GM21619 (cell line): ENCODE data around the gene TMEM144.

ENCODE experiments used
- ATAC-seq: cut with Tn5 transposase; IDR thresholded peaks from one replicate; pipeline ENCODE4 v1.9.1; 2021; ENCODE audit not compliant: unreplicated experiment

Gene TMEM144

DNA sequence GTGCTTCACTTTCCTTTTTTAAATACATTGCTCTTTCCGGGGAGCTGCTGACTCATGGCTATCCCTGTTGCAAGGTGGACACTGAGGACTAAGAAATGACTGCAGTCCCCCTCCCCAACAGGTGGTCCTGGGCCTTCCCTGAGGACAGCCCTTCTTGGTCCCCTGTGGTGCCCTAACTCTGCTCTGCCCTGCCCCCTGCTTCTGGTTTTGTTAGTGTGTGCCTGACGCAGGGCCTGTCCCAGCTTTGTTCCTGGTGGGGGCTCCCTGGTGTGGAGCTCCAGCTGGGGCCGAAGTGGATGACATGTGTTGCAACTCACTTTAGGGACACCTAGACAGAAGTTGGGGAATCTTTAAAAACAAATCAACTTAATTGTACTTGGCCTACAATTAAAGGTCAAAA, 81.9 kb downstream of the TMEM144 start:
- ATAC-seq, result no peak

- ATAC-seq, result no peak
Measured at GRCh38 chr4:158295053-158295452, 84.8 kb downstream of the TMEM144 start.

DNA sequence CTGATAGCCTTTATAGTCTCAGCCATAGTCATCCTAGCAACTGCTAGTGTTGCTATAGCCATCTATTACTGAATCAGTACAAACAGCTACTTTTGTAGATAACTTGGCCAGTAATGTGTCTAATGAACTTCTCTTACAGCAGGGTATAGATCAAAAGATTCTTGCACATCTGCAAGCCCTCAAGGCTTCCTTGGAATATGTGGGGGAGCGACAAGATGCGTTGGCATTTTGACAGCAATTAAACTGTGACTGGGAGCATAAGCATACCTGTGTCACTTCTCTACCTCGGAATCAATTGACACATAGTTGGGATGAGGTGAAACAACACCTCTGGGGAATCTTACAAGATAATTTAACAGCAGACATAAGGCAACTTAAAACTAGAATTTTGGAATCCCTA, 87.6 kb downstream of the TMEM144 start:
- ATAC-seq, result no peak

DNA sequence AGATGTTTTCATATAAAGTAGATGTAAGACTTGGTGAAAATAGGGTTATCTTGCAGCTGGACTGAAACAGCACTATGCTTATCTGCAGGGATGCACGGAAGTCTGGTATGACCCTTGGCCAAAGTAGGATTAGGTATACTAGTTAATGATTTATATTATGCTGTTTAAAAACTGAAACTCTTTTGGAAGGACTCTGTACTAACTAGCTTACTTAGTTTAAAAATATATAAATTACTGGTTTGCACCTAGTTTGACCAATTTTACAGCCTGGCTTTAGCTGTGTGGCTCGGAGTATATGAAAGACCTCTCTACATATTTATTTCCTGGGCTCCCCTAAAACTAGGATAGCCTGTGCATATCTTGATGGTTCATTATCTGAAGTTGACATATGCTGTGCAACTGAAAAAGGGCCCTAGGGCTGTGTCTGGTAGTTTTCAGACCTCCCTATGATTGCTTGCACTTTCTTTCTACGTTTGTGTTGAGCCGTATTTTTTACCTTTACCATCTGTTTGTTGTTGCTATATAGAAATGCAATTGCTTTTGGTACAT, 89.2 kb downstream of the TMEM144 start:
- ATAC-seq, result no peak

DNA sequence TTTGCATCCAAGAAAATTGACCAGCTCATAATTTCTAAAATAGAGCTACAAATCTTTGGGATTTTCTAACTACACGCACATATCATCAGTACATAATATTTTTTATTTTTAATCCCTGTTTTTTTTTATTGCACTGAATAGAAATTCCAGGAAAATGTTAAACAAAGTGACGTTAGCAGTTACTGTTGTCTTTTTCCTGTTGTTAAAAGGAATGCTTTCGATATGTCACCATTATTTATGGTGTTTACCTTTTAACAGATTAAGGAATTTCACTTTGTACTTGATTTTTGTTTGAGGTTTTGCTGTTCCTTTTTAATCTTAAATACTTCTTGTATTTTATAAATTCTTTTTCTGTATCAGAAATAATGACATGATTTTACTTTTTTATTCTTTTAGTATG, 89.7 kb downstream of the TMEM144 start:
- no peak for ATAC-seq

GRCh38 chr4:158302076-158302866, 92.0 kb downstream of the TMEM144 start:
- ATAC-seq, result no peak

DNA sequence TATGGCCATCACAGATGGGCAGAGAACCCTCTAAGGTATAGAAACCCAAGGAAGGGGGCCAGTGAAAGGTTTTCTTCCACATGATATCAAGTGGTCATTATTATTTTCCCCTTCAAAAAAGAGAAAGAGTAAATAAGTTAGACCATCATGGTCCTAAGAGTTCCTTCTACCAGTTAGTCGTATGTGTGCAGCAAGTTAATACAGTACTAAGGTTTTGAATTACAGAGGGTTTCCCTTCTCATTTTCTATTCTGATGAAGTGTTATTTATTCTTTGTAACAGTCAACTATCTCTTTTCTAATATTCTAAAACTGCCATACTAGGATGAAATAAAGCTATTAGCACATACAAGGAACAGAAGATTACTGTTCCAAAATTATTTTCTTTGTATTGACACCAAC, 94.4 kb downstream of the TMEM144 start:
- ATAC-seq, result no peak
